ENCODE measurements around the gene CHMP4B.

The CHMP4B gene

DNA sequence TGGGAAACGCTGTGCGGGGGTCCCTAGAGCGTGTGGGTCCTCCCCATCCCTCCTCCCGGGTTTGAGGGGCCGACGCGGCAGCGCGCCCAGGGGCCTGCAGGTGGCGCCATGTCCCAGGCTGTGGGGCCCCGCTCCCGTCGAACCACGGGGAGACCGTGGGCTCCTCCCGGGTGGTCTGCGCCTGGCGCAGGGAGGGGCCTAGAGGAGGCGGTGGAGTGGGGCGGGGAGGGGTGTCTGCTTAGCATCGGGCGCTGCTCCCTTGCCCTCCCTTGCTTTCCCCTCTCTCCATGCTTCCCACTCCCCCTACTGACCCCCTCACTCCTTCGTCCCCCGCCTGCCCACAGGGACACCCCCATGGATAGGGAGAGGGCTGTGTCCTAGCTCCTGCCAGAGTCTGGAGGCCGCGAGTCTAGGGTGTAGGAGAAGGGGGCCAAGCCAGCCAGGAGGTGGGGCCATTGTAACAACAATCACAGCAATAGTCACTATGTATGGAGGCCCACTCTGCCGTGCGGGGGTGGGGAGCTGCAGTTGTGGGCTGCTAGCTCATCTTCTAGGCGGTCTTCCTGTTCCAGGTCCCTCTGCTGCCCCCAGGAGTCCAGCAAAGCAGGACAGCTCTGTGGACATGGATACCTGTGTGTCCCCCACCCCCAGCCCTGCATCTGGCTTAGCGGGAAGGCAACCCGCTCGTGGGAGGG, 51.7 kb downstream of the CHMP4B start:
- Histone ChIP-seq H3K9me3 (ENCODE audit: control insufficient read depth, insufficient read depth, low read length) (no peaks in the 10 kb centered on the region), H3K36me3 (ENCODE audit: insufficient read depth, low read length) (no peaks in the 10 kb centered on the region), H3K9ac (ENCODE audit: low read depth, low read length) (peak overlapping the region; percentile 55; the same call in 1 of the 2 replicates), H3K4me1 (ENCODE audit: insufficient read depth, low read length) (peaks cover 4% of the 10 kb centered on the region; the same call in 1 of the 2 replicates)

DNA sequence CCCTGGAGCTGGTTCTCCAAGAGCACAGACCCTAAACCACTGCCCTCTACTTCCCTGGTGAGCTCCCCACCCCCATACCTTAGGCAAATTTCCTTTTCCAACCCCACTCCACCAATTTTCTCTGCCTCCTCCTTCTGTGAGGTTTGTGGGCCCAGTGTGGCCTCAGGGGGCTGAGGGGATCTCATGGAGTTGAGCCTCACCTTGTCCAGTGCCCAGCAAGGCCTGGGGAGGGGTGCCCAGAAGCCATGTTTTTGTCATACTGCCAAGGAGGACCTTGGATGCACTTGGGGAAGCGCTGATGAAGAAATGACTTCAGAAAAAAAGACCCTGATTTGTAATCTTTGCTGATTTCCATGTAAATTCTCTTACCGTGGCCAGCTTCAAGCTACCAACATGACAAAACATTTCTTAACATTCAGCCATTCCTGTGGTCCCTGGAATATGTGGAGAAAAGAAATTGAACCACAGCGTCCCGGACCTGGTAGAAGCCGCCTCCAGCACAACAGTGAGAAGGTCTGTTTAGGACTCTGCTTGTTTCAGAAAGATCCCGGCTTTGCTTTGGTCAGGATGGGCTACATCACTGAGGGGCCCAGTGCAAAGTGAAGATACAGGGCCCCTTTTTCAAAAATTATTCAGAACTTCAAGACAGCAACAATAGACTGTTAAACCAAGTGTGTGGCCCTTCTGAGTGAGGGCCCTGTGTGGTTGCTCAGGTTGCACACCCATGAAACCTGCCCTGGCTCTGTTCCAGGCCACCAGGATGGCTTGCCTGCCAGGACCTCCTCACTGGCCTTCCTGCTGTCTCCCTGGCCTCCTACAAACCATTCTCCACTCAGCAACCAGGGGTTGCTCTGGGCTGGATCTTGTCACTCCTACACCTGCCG, 52.5 kb downstream of the CHMP4B start:
- H3K9me3 ChIP-seq (ENCODE audit: control insufficient read depth, insufficient read depth, low read length), result no peaks in the 10 kb centered on the region
- H3K9ac ChIP-seq (ENCODE audit: low read depth, low read length), result peak overlapping the region; percentile 55; the same call in 1 of the 2 replicates
- H3K36me3 ChIP-seq (ENCODE audit: insufficient read depth, low read length), result no peaks in the 10 kb centered on the region
- peaks cover 4% of the 10 kb centered on the region; the same call in 1 of the 2 replicates for H3K4me1 ChIP-seq (ENCODE audit: insufficient read depth, low read length)

DNA sequence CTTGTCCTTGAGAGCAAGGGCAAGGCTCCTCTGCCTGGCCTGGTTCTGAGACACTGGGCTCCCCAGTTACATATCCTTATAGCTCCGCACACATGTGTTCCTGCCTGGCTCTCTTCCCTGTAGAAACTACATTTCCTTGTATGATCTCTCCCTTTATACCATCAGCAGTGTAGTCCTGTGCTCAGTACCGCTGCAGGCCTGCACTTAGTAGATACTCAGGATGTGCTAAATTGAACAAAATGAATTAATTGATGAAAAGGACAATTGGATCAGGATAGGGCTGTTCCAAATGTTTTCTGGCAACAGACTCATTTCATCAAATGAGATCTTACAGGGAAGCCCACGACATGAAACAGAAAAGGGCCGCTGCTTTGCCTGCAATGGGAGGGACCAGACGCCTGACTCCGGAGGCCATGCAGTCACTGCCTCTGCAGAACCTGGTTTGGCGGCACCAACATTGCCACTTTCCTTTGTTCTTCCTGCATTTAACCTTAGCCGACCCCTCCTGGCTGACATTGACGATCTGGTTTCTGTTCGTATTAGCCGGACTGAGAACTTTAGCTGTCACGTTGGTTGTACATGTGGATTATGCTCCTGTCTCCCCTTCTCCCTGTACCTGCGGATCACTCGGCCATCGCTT, 53.3 kb downstream of the CHMP4B start:
- peaks cover 4% of the 10 kb centered on the region; the same call in 1 of the 2 replicates for H3K4me1 ChIP-seq (ENCODE audit: insufficient read depth, low read length)
- H3K9ac ChIP-seq (ENCODE audit: low read depth, low read length), result no peak overlapping the region
- no peaks in the 10 kb centered on the region for H3K36me3 ChIP-seq (ENCODE audit: insufficient read depth, low read length)
- no peaks in the 10 kb centered on the region for H3K9me3 ChIP-seq (ENCODE audit: control insufficient read depth, insufficient read depth, low read length)

DNA sequence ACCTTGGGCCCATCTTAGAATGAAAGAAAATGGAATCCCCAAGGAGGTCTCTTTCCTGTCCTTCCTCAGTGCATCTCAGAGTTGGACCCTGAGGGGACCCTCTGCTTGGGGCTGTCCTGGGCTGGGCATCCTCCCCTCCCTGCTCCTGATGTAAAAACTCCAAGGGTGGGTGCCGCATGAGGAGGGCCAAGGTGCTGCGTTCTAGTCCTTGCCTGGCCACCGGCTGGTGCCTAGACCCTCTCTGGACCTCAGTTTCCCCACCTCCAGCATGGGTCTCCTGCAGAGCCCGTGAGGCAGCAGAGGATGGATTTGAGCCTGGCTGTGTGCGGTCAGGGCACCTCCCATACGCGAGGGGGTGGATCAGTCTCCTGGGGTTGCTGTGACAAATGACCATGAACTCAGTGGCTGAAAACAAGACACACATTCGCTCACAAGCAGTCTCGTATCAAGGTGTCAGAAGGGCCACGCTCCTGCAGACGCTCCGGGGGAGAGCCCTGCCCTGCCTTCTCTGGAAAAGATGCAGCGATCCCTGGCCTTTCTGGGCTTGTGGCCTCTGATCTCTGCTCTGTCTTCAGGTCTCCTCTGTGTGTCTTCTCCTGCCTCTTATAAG, 54.7 kb downstream of the CHMP4B start:
- Histone ChIP-seq H3K9ac (ENCODE audit: low read depth, low read length) (no peak overlapping the region), H3K9me3 (ENCODE audit: control insufficient read depth, insufficient read depth, low read length) (no peaks in the 10 kb centered on the region), H3K4me1 (ENCODE audit: insufficient read depth, low read length) (peaks cover 4% of the 10 kb centered on the region; the same call in 1 of the 2 replicates), H3K36me3 (ENCODE audit: insufficient read depth, low read length) (no peaks in the 10 kb centered on the region)

DNA sequence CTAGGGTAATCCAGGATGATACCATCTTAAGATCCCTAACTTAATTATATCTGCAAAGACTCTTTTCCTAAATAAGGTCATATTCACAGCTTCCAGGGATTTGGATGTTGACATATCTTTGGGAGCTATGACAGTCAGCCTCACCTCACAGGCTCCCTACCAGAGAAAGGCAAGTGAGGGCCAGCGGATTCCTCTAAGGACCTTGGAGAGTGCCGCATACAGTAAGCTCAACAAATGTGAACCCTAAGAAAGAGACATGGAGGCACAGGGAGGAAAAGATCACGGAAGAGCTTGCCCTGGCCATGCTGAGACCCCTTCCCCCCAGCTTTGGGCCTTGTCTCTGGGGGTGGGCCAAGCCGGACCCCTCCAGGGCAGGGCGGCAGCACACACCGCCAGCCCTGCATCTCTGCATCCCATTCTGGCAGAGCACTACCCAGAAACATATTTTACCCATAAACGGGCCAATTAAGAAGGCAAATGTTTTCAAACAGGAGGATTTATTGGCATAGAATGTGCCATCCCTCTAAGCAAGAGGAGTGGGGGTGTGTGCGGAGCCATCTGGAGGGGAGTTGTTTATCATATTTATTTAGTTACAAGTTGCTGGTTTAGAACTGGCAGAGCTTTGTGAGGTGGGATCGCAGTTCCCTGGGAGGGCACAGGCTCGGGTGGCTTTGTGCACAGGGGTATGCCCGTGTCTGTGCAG, 55.4 kb downstream of the CHMP4B start:
- H3K36me3 ChIP-seq (ENCODE audit: insufficient read depth, low read length), result no peaks in the 10 kb centered on the region
- no peaks in the 10 kb centered on the region for H3K9me3 ChIP-seq (ENCODE audit: control insufficient read depth, insufficient read depth, low read length)
- no peak overlapping the region for H3K9ac ChIP-seq (ENCODE audit: low read depth, low read length)
- peaks cover 4% of the 10 kb centered on the region; the same call in 1 of the 2 replicates for H3K4me1 ChIP-seq (ENCODE audit: insufficient read depth, low read length)

DNA sequence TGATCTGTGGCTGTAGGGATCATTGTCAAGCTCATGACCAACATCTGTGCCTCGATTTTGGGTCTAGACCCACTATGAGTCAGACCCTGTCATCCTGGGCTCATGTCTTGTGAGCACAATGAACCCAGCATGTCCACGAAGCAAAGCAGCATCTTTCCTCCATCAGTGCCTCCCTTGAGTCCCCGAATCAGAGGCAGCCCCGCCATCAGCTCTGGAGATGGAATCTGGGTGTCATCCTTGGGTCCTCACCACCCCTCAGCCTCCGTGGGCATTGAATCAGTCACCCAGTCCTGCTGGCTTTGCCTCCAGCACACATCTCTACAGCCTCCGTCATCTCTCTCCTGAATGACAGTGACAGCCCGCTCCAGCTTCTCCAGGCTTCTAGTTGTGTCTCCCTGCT, 56.9 kb downstream of the CHMP4B start:
- H3K9me3 ChIP-seq (ENCODE audit: control insufficient read depth, insufficient read depth, low read length), result no peaks in the 10 kb centered on the region
- H3K36me3 ChIP-seq (ENCODE audit: insufficient read depth, low read length), result no peaks in the 10 kb centered on the region

DNA sequence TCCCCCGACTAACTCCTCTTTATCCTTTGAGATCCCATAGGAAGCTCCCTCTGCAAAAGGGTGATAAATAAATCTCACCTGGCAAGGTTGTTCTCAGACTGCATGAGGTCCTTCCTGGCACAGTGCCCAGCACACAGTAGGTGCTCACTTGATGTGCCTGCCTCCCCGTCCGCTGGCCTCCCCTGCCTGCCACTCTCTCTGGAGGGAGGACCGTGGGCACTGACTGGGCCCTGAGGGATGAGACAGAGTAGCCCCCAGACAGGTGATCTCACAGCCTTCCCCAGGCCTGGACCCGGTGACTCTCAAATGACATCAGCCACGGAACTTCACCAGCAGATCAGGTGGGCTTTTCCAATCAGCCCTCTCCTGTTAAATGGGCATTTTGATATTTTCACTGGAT, 57.4 kb downstream of the CHMP4B start:
- H3K4me1 ChIP-seq (ENCODE audit: insufficient read depth, low read length), result no peaks in the 10 kb centered on the region
- H3K9me3 ChIP-seq (ENCODE audit: control insufficient read depth, insufficient read depth, low read length), result no peaks in the 10 kb centered on the region
- H3K36me3 ChIP-seq (ENCODE audit: insufficient read depth, low read length), result no peaks in the 10 kb centered on the region
- no peak overlapping the region for H3K9ac ChIP-seq (ENCODE audit: low read depth, low read length)

More for the DNA sequence above, 56.9 kb downstream of the CHMP4B start:
- no peak overlapping the region for H3K9ac ChIP-seq (ENCODE audit: low read depth, low read length)
- H3K4me1 ChIP-seq (ENCODE audit: insufficient read depth, low read length), result peaks cover 3% of the 10 kb centered on the region; the same call in 1 of the 2 replicates

DNA sequence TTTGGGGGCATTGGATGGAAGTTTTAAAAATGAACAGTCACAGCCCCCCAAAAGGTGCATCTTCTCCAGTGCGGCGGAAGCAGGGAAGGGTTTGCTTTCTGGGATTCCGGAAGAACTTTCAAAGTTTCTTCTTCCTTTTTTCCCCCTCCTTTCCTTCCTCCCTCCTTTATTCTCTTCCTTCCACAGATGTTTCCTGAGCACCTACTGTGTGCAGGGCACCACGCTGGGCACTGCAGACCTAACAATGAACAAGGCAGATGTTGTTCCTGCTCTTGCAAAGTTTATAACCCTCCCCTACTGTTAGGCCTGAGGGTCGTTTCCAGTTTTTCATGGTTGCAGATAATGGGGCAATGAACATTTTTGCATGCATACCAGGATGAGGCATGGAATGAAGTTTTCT, 58.1 kb downstream of the CHMP4B start:
- Histone ChIP-seq H3K9ac (ENCODE audit: low read depth, low read length) (no peak overlapping the region), H3K9me3 (ENCODE audit: control insufficient read depth, insufficient read depth, low read length) (no peaks in the 10 kb centered on the region), H3K4me1 (ENCODE audit: insufficient read depth, low read length) (no peaks in the 10 kb centered on the region), H3K36me3 (ENCODE audit: insufficient read depth, low read length) (no peaks in the 10 kb centered on the region)

DNA sequence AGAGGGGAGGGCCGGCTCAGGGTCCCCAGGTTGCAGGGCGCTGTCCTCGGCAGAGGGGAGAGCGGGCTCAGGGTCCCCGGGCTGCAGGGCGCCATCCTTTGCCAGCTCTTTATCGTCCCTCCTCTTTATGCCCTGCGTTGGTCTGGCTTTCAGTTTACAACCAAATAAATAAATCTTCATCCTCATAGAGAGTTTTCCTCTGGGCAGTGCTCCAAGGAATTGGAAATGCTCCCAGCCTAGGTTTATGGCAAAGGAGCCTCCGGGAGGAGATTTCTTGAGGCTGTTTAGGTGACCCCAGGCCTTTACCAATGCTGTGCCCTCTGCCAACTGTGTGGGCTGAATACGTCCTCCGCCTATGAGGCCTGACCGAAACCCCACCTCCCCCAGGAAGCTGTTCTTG, 60.2 kb downstream of the CHMP4B start:
- Histone ChIP-seq H3K9me3 (ENCODE audit: control insufficient read depth, insufficient read depth, low read length) (no peaks in the 10 kb centered on the region), H3K36me3 (ENCODE audit: insufficient read depth, low read length) (no peaks in the 10 kb centered on the region), H3K9ac (ENCODE audit: low read depth, low read length) (no peak overlapping the region), H3K4me1 (ENCODE audit: insufficient read depth, low read length) (no peaks in the 10 kb centered on the region)

DNA sequence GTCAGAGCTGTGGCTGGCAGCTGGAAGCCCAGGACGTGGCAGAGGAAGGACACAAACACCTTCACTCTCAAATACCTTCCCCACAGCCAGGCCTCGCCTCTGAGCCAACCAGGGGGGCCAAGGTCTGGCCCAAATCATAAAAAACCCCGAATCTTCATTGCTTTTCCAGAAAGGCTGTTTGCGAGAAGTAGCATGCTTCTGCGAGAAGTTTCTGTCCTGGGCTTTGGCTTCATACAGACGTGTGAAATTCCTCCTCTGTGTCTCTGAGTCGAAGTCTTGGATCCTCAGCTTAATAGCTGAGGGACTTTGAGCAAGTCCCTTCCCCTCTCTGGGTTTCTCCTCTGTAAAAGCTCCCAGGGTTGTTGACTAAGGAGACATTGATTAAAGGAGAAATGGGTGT, 63.0 kb downstream of the CHMP4B start:
- H3K4me1 ChIP-seq (ENCODE audit: insufficient read depth, low read length), result no peaks in the 10 kb centered on the region
- H3K9ac ChIP-seq (ENCODE audit: low read depth, low read length), result no peak overlapping the region
- no peaks in the 10 kb centered on the region for H3K36me3 ChIP-seq (ENCODE audit: insufficient read depth, low read length)
- H3K9me3 ChIP-seq (ENCODE audit: control insufficient read depth, insufficient read depth, low read length), result no peaks in the 10 kb centered on the region

DNA sequence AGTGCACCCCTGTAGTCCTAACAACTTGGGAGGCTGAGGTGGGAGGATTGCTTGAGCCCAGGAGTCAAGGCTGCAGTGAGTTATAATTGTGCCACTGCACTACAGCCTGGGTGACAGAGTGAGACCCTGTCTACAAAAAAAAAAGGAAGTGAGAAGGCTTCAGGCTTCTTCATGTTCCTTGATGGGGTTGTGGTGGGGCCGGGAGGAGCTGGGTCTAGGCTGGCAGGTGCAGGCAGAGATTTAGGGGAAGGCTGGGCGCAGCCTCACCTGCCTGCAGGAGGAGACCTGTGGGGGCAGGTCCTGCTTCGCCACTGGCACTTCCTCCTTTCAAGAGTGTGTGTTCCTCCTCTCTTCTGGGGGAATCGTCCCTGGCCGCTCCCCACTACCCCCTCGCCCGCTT, 63.9 kb downstream of the CHMP4B start:
- H3K9ac ChIP-seq (ENCODE audit: low read depth, low read length), result no peak overlapping the region
- no peaks in the 10 kb centered on the region for H3K4me1 ChIP-seq (ENCODE audit: insufficient read depth, low read length)

DNA sequence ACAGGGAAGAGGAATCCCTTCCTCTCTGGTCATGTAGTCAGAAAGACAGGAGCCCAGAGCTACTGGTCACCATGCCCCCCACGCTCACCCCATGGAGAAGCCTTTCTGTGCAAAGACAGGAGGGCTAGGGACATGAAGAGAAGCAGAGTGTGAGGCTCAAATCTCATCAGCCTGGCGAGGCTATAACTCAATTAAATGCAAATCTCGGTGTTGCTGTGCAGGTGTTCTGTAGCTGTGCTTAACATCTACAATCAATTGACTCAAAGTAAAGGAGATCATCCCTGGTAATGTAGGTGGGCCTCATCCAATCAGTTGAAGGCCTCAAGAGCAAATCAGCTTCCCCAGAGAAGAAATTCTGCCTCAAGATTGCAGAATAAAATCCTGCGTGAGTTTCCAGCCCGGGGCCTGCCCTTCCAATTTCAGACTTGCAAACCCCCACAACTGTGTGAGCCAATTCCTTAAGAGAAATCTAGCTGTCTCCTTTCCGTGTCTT, 64.4 kb downstream of the CHMP4B start:
- Histone ChIP-seq H3K9ac (ENCODE audit: low read depth, low read length) (no peak overlapping the region), H3K9me3 (ENCODE audit: control insufficient read depth, insufficient read depth, low read length) (no peaks in the 10 kb centered on the region), H3K4me1 (ENCODE audit: insufficient read depth, low read length) (no peaks in the 10 kb centered on the region), H3K36me3 (ENCODE audit: insufficient read depth, low read length) (no peaks in the 10 kb centered on the region)

More for the DNA sequence above, 63.9 kb downstream of the CHMP4B start:
- no peaks in the 10 kb centered on the region for H3K9me3 ChIP-seq (ENCODE audit: control insufficient read depth, insufficient read depth, low read length)
- H3K36me3 ChIP-seq (ENCODE audit: insufficient read depth, low read length), result no peaks in the 10 kb centered on the region

DNA sequence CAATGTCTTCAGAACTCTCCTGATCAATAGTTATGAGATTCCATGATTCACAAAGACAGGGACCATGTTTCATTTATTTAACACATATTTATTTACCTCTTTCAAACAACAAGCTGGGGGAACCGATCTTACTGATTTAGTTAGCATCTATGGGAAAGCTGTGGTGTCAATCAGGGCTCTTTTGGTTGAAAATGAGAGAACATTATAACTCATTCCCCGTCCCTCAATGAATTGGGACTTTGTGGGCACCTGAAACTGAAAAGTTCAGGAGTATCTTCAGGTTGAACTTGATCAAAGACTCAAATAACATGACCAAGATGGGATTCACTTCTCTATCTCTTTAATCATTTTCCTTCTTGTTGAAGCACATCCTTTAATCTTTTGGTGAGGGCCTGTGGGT, 67.4 kb downstream of the CHMP4B start:
- no peaks in the 10 kb centered on the region for H3K4me1 ChIP-seq (ENCODE audit: insufficient read depth, low read length)
- no peaks in the 10 kb centered on the region for H3K36me3 ChIP-seq (ENCODE audit: insufficient read depth, low read length)
- H3K9ac ChIP-seq (ENCODE audit: low read depth, low read length), result no peak overlapping the region
- H3K9me3 ChIP-seq (ENCODE audit: control insufficient read depth, insufficient read depth, low read length), result no peaks in the 10 kb centered on the region

Data from ES-I3 (cell line).